Esophagus muscularis mucosa (tissue), 4 donors: ENCODE results near the gene TBX2.

ENCODE experiments used
- CTCF ChIP-seq, 3 experiments: fragments of 200-600 bp in 2 of 3; fragments of 450-650 bp in 1 of 3; sonication (generic) in 2 of 3; IDR thresholded peaks; one replicate each; pipeline ENCODE4 v1.5.1; 2017 to 2019; ENCODE audit warnings: antibody characterized with exemption in 3 of 3, mild to moderate bottlenecking in 2 of 3, moderate library complexity in 1 of 3
- EP300 ChIP-seq: sonication (generic); formaldehyde crosslinking; IDR thresholded peaks from one replicate; pipeline ENCODE4 v1.6.1; 2017; ENCODE audit warnings: antibody characterized with exemption
- POLR2AphosphoS5 ChIP-seq, 2 donors: sonication (generic); formaldehyde crosslinking; IDR thresholded peaks; one replicate each; pipeline ENCODE4 v1.6.1; 2017; ENCODE audit warnings: antibody characterized with exemption in 2 of 2

GRCh38 chr17:61394630-61395408 is 4.8 kb upstream of the TBX2 start:
- TF ChIP-seq CTCF (IDR thresholded peaks at IDR 0.05) (no peak), EP300 (no peak), POLR2AphosphoS5 (IDR thresholded peaks at IDR 0.05) (no peak)
